Thoracic aorta (tissue), 2 donors: ENCODE results near the gene DMRT1. TPM values are rescaled to one million over a fixed set of nuclear protein-coding genes. Genes with fewer than 3 reads are reported as not detected.

ENCODE experiments used
- ATAC-seq: fragments of 150-250 bp; one replicate; pipeline ENCODE4 v1.8.0; 2017; ENCODE audit warnings: low read depth; ENCODE audit not compliant: insufficient number of reproducible peaks, low FRiP score
- DNase-seq: peaks from one replicate; pipeline ENCODE4 v3.0.0-alpha.2; 2020; ENCODE audit warnings: low spot score
- H3K27ac ChIP-seq, 2 donors: fragments of 200-600 bp; sonication (generic); 1 replicate in 1 of 2; 2 replicates in 1 of 2; pipeline ENCODE4 v1.5.1; 2016; ENCODE audit warnings: mild to moderate bottlenecking in 2 of 2, moderate library complexity in 2 of 2
- H3K27me3 ChIP-seq: fragments of 200-600 bp; sonication (generic); replicated peaks from 2 replicates; pipeline ENCODE4 v1.6.0; 2016; ENCODE audit warnings: mild to moderate bottlenecking; ENCODE audit not compliant: insufficient read depth
- H3K36me3 ChIP-seq: fragments of 200-600 bp; sonication (generic); one replicate; pipeline ENCODE4 v1.5.1; 2016
- H3K4me1 ChIP-seq, 2 donors: fragments of 200-600 bp; sonication (generic); 1 replicate in 1 of 2; 2 replicates in 1 of 2; pipeline versions ENCODE4 v1.5.1 to v1.6.0; 2016; ENCODE audit warnings: low read depth in 2 of 2, mild to moderate bottlenecking in 1 of 2; ENCODE audit not compliant: control insufficient read depth in 1 of 2
- H3K4me3 ChIP-seq: fragments of 200-600 bp; sonication (generic); 2 replicates; pipeline ENCODE4 v1.5.1; 2016; ENCODE audit warnings: mild to moderate bottlenecking
- H3K9me3 ChIP-seq: fragments of 200-600 bp; sonication (generic); 2 replicates; pipeline ENCODE4 v1.5.1; 2016
- total RNA-seq, 2 donors: library from RNA; depleted of rRNA; stranded (reverse); fragments of >200 nt; gene quantifications; one replicate each; pipeline versions ENCODE4 v1.1.0 to v1.2.3, GENCODE V29; 2016
- TF ChIP-seq, protein P1 (sequence below): fragments of 200-600 bp; sonication (generic); IDR thresholded peaks from one replicate; pipeline ENCODE4 v1.5.1; 2019; ENCODE audit warnings: antibody characterized with exemption

Gene DMRT1
- not detected for total RNA-seq

DNA sequence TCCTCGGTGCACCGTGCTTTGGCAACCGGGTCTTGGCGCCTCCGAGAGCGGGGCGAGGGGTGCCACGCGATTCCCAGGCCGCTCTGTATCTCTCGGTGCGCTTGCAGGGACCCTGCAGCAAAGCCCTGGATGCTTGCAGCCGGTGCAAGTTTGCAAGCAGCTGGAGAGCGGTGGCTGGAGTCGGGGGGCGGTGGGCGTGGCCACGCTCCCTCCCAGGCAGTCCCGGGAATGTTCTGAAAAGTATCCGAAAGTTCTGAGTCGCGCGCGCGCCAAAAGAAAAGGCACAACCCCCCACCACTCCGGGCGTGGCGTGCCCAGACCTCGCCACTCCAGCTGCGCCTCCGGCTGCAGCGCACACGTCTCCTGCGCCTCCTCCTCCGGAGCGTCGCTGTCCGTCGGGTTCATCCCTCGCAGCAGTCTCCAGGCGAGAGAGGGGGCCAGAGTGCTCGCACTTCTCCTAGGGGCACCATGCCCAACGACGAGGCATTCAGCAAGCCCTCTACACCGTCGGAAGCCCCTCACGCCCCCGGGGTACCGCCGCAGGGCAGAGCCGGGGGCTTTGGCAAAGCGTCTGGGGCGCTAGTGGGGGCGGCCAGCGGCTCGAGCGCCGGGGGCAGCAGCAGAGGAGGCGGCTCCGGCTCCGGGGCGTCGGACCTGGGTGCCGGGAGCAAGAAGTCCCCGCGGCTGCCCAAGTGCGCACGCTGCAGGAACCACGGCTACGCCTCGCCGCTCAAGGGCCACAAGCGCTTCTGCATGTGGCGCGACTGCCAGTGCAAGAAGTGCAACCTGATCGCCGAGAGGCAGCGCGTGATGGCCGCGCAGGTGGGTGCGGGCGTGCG, at the start of gene DMRT1:
DMRT1 (plus strand) TSS at position 327 of the 839 bp plus-strand sequence; CDS start at position 469, 142 bp downstream.
- Histone ChIP-seq H3K4me1 (peaks cover 0 to 14% of the 10 kb centered on the region in 2 donors), H3K36me3 (no peaks in the 10 kb centered on the region), H3K27ac (no peak within 1 kb of the TSS), H3K4me3 (no peak within 1 kb of the TSS), H3K9me3 (no peaks in the 10 kb centered on the region), H3K27me3 (peaks cover 15% of the 10 kb centered on the region)
- ATAC-seq (no peak), DNase-seq (no peak)
- TF ChIP-seq, protein P1, sequence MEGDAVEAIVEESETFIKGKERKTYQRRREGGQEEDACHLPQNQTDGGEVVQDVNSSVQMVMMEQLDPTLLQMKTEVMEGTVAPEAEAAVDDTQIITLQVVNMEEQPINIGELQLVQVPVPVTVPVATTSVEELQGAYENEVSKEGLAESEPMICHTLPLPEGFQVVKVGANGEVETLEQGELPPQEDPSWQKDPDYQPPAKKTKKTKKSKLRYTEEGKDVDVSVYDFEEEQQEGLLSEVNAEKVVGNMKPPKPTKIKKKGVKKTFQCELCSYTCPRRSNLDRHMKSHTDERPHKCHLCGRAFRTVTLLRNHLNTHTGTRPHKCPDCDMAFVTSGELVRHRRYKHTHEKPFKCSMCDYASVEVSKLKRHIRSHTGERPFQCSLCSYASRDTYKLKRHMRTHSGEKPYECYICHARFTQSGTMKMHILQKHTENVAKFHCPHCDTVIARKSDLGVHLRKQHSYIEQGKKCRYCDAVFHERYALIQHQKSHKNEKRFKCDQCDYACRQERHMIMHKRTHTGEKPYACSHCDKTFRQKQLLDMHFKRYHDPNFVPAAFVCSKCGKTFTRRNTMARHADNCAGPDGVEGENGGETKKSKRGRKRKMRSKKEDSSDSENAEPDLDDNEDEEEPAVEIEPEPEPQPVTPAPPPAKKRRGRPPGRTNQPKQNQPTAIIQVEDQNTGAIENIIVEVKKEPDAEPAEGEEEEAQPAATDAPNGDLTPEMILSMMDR: no peak

DNA sequence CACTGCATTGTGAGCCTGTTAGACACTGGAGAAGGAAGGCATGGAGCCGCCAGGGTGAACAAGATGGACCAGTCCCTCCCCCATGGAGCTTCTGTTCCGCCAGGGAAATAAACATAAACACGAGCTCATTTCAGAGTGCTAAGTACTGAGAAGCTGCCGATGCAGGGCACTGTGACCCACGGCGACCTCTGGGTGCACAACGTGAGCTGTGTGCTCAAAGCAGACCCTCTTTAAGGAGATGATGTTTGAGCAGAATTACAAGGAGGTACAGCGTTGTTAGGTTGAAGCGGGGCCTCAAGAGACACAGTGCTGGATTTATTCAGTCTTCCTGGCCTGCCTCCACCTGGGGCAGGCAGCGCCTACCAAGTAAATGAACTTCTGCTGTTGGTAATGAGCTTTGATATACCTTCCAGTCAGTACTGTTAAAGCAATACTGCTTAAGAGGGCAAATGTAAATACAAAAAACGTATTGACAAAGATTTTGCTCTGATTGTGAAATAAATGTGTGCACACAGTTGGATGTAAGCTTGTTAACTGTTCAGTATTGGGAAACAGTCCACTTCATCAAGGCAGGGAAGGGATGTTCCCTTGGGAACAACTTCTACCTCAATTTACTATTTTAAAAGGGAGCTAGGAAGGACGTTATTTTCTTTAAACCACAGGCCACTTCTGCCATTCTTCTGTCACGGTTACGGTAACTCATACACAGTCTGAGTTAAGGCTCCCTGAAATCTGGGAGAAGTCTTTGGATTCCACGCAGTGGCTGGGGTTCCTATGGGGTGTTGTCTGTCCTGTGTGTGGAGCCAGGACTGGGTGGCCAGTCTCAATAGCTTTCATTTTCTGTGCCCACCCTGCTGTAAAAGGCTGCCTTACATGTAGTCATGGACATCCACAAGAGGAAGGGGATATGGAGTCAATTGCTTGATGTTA, 48.9 kb upstream of the DMRT1 start:
- TF ChIP-seq, protein P1: no peak
- no peak for DNase-seq
- H3K9me3 ChIP-seq: no peaks in the 10 kb centered on the region

DNA sequence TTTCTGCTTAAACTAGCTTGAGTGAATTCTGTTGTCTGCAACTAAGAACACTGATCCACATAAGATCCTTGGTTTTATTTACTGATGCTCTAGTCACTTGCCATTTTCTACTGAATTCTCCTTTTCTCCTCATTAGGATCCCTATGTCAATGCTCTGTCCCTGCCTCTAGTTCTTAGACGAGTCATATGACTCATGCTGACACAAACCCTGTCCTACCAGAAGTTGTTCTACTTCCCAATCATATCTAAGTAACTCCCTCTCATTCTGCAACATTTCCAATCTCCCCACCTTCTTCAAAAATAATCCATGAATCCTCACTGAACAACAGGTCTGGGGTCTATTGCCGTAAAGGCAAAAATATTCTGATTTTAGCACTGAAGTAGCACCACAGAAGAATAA, 47.1 kb upstream of the DMRT1 start:
- ATAC-seq (no peak), DNase-seq (no peak)
- Histone ChIP-seq H3K9me3 (no peaks in the 10 kb centered on the region), H3K4me1 (no peaks in the 10 kb centered on the region), H3K4me3 (no peak overlapping the region), H3K27me3 (no peaks in the 10 kb centered on the region), H3K27ac (no peak overlapping the region), H3K36me3 (no peaks in the 10 kb centered on the region)
- TF ChIP-seq, protein P1: no peak

More for the DNA sequence above, 48.9 kb upstream of the DMRT1 start:
- no peaks in the 10 kb centered on the region for H3K27me3 ChIP-seq
- H3K36me3 ChIP-seq: no peaks in the 10 kb centered on the region
- H3K27ac ChIP-seq: no peak overlapping the region
- no peak overlapping the region for H3K4me3 ChIP-seq
- no peaks in the 10 kb centered on the region for H3K4me1 ChIP-seq
- ATAC-seq: no peak

DNA sequence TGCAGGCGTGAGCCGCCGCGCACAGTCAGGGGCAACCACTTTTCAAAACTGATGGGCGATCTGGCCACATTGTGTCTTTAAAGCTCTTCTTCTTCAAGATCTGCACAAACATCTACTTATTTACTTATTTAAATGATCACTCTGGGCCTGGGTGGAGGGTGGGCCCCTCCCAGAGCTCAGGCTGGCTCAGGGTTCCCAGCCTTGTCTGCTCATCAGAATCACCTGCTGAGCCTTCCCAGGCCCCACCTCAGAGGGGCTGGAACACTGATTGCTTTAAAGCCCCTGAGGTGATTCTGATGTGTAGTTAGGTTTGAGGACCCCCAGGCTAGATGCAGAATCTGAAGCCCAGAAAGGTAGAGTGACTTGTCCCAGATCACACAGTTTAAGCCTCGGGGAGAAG, 45.6 kb upstream of the DMRT1 start:
- Histone ChIP-seq H3K4me1 (peaks cover 0 to under 1% of the 10 kb centered on the region in 2 donors), H3K36me3 (no peaks in the 10 kb centered on the region), H3K27ac (no peak overlapping the region), H3K27me3 (no peaks in the 10 kb centered on the region), H3K9me3 (no peaks in the 10 kb centered on the region), H3K4me3 (no peak overlapping the region)
- ATAC-seq: no peak
- TF ChIP-seq, protein P1: no peak
- DNase-seq: no peak
